GM18870 (cell line): ENCODE results near the gene AKNA.
A peak's percentile ranks its signal among the peaks of the same experiment; 100 is the strongest.

Experiments
- ATAC-seq: cut with Tn5 transposase; IDR thresholded peaks from one replicate; pipeline ENCODE4 v1.9.1; 2021; ENCODE audit warnings: moderate library complexity; ENCODE audit not compliant: unreplicated experiment

The AKNA gene

GRCh38 chr9:114417511-114417910 lies 29.7 kb upstream of the AKNA start:
- ATAC-seq, result no peak

DNA sequence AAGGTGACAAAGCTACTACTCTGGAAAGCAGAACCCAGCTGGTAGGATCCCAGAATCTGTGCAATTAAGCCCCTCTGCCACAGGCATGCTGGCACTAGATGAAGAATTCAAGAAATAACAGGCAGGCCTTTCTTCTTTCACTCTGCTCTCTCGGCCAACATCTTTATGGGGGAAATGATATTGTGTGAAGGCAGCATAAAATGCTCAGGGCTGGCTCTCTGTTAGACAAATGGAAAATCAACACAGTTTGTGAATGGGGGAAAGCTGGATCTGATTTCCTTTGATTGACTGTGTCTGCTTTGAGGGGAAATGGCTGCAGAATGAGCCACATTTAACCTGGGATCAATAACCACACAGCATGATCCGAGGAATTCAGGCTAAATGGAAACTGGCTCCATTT lies 29.1 kb upstream of the AKNA start:
- no peak for ATAC-seq

DNA sequence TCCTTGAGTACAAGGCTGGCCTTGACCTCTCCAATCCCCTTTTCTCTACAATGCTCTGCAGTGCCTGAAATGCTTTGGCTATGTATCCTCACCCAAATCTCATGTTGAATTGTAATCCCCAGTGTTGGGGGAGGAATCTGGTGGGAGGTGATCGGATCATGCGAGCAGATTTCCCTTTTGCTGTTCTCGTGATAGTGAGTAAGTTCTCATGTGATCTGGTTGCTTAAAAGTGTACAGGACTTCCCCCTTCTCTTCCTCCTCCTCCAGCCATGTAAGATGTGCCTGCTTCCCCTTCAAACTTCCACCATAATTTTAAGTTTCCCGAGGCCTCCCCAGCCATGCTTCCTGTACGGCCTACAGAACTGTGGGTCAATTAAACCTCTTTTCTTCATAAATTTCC lies 28.5 kb upstream of the AKNA start:
- no peak for ATAC-seq

- no peak for ATAC-seq
Observed at GRCh38 chr9:114414346-114414745, 26.6 kb upstream of the AKNA start.

GRCh38 chr9:114413861-114414301 lies 26.1 kb upstream of the AKNA start:
- ATAC-seq, result no peak

GRCh38 chr9:114412048-114412683 lies 24.4 kb upstream of the AKNA start:
- ATAC-seq, result no peak

DNA sequence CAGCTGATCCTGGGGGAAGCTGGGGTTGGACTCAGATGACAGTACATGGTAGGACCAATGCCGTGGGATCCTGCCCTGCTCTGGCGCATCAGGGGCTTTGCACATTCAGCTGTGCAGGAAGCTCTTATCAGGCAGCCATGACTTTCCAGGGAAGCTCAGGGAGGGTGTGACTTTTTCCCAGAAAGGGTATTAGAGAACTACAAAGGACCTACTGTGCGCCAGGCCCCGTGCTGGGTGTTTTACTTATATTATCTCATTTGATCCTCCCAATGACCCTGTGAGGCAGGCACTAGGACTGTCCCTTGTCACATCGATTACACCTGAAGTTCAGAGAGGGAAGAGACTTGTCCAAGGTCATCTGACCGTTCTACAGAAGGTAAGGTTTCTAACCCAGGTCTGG lies 23.7 kb upstream of the AKNA start:
- no peak for ATAC-seq

DNA sequence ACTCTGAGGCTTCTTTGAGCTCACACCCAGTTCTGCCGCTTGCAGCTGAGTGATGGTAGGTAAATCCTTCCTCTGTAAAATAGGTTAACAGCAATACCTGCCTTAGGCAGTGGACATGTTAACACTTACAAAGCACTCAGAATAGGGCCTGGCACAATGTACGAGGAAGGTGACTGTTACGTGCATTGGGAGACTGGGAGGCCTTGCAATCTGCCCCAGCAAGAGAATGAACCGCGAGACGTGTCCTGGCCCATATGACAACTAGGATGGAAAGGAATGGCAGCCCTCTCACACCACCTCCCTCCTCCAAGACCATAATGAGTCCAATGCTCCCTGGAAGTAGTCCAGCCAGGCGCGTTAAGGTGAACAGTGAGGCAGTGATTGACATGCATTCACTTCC lies 23.1 kb upstream of the AKNA start:
- no peak for ATAC-seq

DNA sequence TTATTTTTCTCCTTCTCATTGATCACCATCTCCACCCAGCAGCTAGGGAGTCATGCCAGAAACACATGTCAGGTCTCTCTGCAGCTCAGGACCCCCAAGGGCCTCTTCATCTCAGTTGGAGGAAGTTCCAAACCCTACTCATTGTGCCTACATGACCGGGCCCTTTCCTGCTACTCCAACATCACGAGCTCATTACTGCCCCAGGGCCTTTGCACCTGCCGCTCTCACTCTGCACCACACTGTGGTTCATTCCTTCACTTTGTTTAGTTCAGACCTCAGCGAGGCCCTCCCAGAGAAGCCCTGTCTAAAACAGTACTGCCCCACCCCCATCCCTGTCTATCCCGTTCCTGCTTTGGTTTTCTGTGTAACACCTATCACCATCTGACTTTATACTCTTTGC lies 22.1 kb upstream of the AKNA start:
- ATAC-seq, result no peak

GRCh38 chr9:114409103-114409780 lies 21.5 kb upstream of the AKNA start:
- no peak for ATAC-seq

- no peak for ATAC-seq
Observed at GRCh38 chr9:114408645-114409044, 20.9 kb upstream of the AKNA start.

DNA sequence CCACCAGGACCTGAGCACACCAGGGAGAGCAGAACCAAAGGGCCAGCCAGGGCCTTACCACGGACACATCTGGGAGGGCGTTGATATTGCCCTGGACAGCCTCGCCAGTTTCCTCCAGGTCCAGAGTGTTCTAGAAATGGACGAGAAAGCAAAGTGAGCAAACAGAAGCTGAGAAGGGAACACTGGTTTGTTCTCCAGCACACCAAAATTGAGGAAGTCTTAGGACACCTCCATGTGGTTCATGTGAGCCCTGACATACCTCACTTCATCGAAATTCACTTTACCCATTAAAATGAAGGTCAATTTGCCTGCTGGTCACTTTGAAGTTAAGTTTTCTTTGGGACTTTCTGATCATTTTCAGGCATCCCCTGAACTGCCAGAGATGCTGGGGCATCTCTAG lies 20.1 kb upstream of the AKNA start:
- no peak for ATAC-seq

DNA sequence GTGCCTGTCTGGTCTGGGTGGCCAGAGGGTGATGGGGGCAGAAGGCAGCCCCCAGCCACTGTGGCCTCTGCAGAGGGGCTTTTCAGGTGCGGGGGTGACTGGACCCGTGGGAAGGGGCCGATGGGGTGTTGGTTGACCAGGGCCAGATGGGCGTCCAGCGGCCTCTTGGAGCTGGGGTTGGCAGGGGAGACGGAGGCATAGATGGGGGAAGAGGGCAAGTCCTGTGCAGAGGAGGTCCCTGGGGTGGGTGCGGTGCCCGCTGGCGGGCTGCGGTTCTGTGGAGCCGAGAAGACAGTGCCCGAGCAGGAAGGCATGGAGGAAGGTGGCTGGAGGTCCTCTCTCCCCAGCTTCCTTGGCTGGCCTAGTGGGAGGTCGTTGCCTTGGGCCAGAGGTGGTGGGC lies 18.7 kb upstream of the AKNA start:
- ATAC-seq, result no peak

DNA sequence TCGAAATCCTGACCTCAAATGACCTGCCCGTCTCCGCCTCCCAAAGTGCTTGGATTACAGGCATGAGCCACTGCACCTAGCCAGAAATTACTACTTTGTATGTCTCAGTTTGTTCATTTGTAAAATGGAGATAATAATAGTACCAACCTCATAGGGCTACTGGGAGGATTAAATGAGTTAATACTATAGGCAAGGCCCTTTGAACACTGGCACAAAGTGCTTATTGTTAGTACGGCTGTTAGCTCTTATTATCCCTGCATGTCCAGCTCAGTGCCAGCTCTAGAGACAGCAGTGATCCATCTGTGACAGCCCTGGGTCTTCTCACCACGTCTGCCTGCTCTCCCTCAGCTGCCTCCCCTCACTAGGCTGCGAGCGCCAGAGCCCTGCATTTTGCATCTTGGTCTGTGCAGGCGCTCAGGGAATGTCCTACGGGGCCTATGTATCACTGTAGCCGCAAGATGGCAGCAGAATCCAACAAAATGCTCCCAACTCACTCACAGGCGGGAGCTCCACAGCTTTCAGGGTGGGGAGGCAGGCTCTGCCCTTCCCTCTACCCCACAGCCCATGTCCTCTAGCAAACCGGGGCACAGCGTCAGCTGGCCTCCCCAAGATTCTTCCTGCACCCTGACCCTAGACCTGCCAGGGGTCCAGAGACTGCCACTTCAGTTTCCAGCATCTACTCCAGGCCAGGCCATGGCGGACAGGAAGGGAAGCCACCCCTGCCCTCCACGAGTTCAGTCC lies 17.7 kb upstream of the AKNA start:
- ATAC-seq, result peak; percentile 85

DNA sequence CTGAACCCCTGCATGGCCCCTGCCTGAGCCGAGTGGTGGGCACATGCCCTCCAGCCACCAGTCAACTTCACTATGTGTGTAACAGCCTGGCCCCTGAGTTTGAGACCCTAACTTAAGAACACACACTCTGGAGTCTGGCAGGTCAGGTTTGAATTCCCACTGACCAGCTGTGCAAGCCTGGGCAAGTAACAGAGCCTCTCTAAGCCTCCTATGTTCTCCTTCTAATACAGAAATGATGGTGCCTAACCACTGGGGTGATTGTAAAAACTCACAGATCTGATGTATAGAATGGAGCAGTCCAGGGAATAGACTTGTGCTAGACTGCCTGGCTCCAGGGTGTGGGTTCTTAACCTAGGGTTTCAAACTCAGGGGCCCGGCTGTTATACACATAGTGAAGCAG lies 16.7 kb upstream of the AKNA start:
- no peak for ATAC-seq

DNA sequence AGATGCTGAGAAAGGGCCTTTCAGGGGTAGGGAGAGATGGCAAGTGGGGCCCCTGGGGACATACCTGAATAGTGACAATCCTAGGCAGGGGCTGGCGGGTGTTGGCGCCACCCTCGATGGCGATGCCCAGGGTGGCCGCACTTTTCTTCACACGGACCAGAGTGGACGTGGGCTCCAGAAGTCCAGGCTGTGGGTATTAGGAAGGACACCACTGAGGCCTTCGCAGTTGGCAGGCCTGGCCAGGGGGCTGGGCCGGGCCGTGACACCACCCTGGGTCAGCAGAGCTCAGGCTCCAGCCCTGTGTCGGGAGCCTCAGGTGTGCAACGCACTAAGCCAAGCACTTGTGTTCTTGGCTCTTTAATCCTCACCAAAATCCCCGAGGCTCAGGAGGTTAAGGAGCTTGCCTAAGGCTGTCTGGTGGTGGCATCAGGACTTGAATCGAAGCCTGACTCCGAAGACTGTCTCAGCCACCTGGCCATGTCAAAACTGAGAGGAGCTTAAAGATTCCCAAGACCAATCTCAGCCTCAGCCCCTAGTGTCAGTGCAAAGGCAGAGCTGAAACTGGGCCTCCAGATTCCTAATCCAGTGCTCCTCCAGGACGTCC lies 15.5 kb upstream of the AKNA start:
- ATAC-seq, result no peak

GRCh38 chr9:114401344-114401743 lies 13.6 kb upstream of the AKNA start:
- ATAC-seq, result no peak

DNA sequence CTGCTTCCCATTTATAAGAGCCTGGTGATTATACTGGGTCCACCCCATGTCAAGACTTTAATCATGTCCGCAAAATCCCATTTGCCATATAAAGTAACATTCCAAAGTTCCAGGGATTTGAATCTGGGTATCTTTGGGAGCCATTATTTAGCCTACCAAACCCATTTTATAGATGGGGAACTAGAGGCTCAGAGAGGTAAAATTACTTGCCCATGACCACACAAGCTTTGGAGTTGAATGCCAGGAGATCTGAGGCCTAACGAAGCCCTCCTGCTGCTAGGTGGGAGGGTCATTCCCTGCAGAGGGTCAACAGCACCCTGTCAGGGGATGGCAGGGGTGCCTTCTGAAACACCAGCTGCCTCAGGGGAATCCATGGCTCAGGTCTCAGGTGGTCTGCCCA lies 13.0 kb upstream of the AKNA start:
- ATAC-seq, result no peak

DNA sequence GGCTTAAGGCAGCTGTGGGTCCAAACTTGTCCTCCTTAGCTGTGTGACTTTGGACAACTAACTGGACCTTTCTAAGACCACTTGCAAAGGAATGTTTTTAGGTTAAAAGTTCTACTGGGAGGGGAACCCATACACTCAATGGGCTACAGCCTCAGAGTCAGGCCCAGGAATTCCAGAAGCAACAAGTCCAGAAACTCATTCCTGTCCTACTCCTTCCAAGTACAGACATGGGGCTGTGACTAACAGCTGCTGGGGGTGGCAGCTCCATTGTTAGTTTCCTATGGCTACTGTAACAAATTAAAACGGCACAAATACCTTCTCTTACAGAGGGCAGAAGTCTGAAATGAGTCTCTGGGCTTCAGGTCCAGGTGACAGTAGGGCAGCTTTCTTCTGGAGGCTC lies 12.4 kb upstream of the AKNA start:
- ATAC-seq, result no peak

DNA sequence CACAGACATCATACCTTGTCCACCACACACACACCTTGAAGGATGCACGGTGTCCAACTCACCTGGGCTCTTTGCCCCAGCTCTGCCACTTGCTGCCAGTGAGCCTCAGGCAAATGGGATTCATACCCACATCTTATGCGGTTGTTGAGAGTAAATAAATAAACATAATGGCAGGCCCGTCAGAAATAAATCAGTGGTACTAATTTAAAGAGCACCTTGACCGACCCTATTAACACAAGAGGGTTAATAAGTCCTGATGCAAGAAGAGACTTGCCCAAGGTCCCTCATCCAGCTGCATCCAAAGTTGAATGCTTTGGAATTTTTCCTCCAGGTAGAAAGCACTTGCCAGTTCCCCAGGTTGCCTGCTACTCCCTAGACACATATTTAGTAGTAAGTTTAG lies 11.6 kb upstream of the AKNA start:
- no peak for ATAC-seq

- ATAC-seq, result peak; percentile 79
Observed at GRCh38 chr9:114397848-114398605, 10.2 kb upstream of the AKNA start.
